CD4-positive, alpha-beta memory T cell (primary cell): Measurements from ENCODE around the gene SC5D. TPM values are rescaled to one million over a fixed set of nuclear protein-coding genes. Genes with fewer than 3 reads are reported as not detected.

ENCODE experiments used
- CTCF ChIA-PET: fragments of 350-600 bp; sonication (Branson Sonifier 250); formaldehyde crosslinking; loops from one replicate; lab custom pipeline; 2021; ENCODE audit warnings: inconsistent platforms; ENCODE audit not compliant: partially characterized antibody; lab: Charles Lee
- POLR2A ChIA-PET: fragments of 350-600 bp; sonication (Branson Sonifier 250); formaldehyde crosslinking; loops from one replicate; lab custom pipeline; 2021; ENCODE audit not compliant: partially characterized antibody; lab: Charles Lee
- DNase-seq, 5 donors: peaks; one replicate each; pipeline versions ENCODE4 v3.0.0 to v3.0.0-alpha.2; 2020 to 2022; ENCODE audit warnings: mixed read lengths in 1 of 5
- H3K27ac ChIP-seq: one replicate; pipeline ENCODE4 v1.7.0; 2013; ENCODE audit warnings: low read depth, low read length
- H3K27me3 ChIP-seq: 2 replicates; pipeline ENCODE4 v1.7.0; 2013; ENCODE audit warnings: mild to moderate bottlenecking, low read length, moderate library complexity; ENCODE audit not compliant: insufficient read depth
- H3K36me3 ChIP-seq: 2 replicates; pipeline ENCODE4 v1.7.0; 2013; ENCODE audit warnings: mild to moderate bottlenecking, low read length, moderate library complexity; ENCODE audit not compliant: insufficient read depth
- H3K4me1 ChIP-seq: 2 replicates; pipeline ENCODE4 v1.7.0; 2013; ENCODE audit warnings: mild to moderate bottlenecking, low read length, moderate library complexity; ENCODE audit not compliant: insufficient read depth
- H3K4me3 ChIP-seq, 2 donors: one replicate each; pipeline ENCODE4 v1.7.0; 2013; ENCODE audit warnings: low read length in 2 of 2, mild to moderate bottlenecking in 1 of 2
- H3K9me3 ChIP-seq, 2 donors: one replicate each; pipeline ENCODE4 v1.7.0; 2013; ENCODE audit warnings: low read length in 2 of 2, control low read depth in 1 of 2; ENCODE audit not compliant: control insufficient read depth in 1 of 2
- H3K27ac Mint-ChIP-seq, 7 donors: one replicate each; pipeline ENCODE4 v1.8.0; 2020 to 2021; ENCODE audit warnings: mixed read lengths in 7 of 7, mild to moderate bottlenecking in 6 of 7, inconsistent platforms in 3 of 7, moderate library complexity in 3 of 7
- H3K27me3 Mint-ChIP-seq, 2 donors: one replicate each; pipeline ENCODE4 v1.8.0; 2020 to 2021; ENCODE audit warnings: mixed read lengths in 2 of 2
- H3K36me3 Mint-ChIP-seq, 2 donors: one replicate each; pipeline ENCODE4 v1.8.0; 2020 to 2021; ENCODE audit warnings: mixed read lengths in 2 of 2, inconsistent platforms in 1 of 2, mild to moderate bottlenecking in 1 of 2
- H3K4me1 Mint-ChIP-seq, 4 donors: one replicate each; pipeline ENCODE4 v1.8.0; 2020 to 2021; ENCODE audit warnings: mixed read lengths in 4 of 4, mild to moderate bottlenecking in 1 of 4
- H3K4me3 Mint-ChIP-seq, 8 donors: one replicate each; pipeline ENCODE4 v1.8.0; 2020 to 2021; ENCODE audit warnings: mixed read lengths in 8 of 8, mild to moderate bottlenecking in 7 of 8, moderate library complexity in 6 of 8, inconsistent platforms in 3 of 8
- H3K9me3 Mint-ChIP-seq, 8 donors: one replicate each; pipeline ENCODE4 v1.8.0; 2020 to 2021; ENCODE audit warnings: mixed read lengths in 8 of 8, mild to moderate bottlenecking in 5 of 8, inconsistent platforms in 3 of 8, moderate library complexity in 1 of 8
- intact Hi-C: fragments of 100-400 bp; cut with micrococcal nuclease; formaldehyde crosslinking; loops from one replicate; pipeline ENCODE4 v1.15.1; 2023
- polyA plus RNA-seq, 2 donors: library from polyadenylated mRNA; unstranded; fragments of 300-500 nt; fragmentation: Illumina TruSeq; gene quantifications; one replicate each; pipeline ENCODE4 v1.2.3, GENCODE V29; 2021
- total RNA-seq, 2 experiments: library from RNA; stranded (reverse); gene quantifications; one replicate each; pipeline ENCODE4 v1.2.3, GENCODE V29; 2021

SC5D gene
- total and polyA plus RNA-seq, 4 experiments from 2014 or later: 8.2 to 28.7 (median 22.0) TPM

DNA sequence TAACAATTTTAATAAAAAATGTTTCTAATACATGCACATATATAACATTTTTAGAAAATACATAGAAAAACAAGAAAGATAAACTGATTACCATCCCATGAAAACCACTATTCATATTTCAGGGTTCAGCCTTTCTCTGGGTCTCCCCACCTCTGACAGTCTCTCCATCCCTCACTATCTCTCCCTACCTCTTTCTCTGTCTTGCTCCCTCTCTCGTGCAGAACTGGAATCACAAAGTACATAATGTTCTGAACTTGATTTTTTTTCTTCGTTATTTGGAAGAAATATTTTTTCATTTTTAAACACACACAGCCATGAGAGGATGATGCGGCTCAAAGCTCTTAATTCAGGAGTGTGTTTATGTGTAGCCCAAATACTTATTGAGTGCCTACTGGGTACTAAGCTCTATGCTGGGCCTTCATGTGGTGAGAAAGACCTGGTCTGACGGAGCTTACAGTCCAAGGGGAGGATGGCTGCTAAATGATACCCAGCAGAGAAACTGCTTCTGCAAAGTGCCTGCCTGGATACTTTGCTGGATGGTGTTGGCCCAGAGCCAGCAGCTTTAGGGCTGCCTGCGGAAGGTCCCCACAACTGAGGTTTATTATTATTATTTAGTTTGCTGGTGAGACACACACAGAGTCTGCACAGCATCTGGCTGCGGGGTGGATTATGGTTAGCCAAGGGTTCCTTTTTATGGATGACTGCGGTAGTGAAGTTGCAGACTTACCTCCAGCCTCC, 42.6 kb downstream of the SC5D start:
- ChIA-PET CTCF (interaction anchor here (1.8 kb wide), 1 partner anchor 10 kb away, joined by 7 read pairs; no protein-coding TSS in a partner anchor), POLR2A (interaction anchor here (1.4 to 2.0 kb wide), 2 partner anchors 115 to 116 kb away, joined by 5 to 7 read pairs; no protein-coding TSS in a partner anchor)
- no peak overlapping the region for H3K4me3 Mint-ChIP-seq
- peaks cover 0 to 2% of the 10 kb centered on the region in 2 donors for H3K27me3 Mint-ChIP-seq
- Histone ChIP-seq H3K36me3 (no peaks in the 10 kb centered on the region), H3K4me1 (no peaks in the 10 kb centered on the region), H3K9me3 (no peaks in the 10 kb centered on the region), H3K4me3 (no peak overlapping the region), H3K27me3 (no peaks in the 10 kb centered on the region), H3K27ac (no peak overlapping the region)
- no peaks in the 10 kb centered on the region for H3K9me3 Mint-ChIP-seq
- H3K4me1 Mint-ChIP-seq: peaks cover 9 to 15% (median 13%) of the 10 kb centered on the region in 4 donors
- no peak overlapping the region for H3K27ac Mint-ChIP-seq
- H3K36me3 Mint-ChIP-seq: no peaks in the 10 kb centered on the region
- intact Hi-C loops: no loop called here
- no peak for DNase-seq

DNA sequence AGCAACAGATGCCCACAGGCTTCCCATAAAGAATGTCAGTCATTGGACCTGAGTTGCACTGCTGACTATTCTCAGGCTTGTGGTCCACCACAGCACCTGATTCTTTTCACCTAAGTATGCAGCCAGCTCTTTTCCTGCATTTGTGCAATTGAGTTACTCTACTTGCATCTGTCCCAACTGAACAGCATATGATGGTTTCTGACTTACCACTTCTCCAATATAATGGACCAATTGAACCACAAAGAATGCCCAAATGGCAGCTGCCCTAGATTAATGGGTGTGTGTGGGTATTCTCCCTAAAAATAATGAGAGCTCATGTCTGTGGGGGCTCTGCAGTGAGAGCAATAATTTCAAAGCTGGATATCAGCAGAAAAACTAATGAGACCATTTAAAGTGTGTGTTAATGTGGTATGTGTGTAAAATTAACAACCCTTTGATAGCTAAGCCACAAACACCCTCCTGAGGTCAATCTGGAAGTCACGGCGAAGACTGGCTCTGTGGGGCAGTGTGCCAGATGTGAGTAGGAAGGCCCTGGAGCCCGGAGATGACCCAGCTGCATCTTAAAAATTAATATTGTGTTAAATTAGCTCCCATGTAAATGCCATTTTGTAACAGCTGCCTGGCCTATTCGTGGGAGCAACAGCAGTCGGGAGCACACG, 43.8 kb downstream of the SC5D start:
- ChIA-PET CTCF (interaction anchor here (1.5 to 2.8 kb wide), 4 partner anchors 9 to 115 kb away, joined by 3 to 8 read pairs (median 6); no protein-coding TSS in a partner anchor), POLR2A (interaction anchor here (0.6 to 2.0 kb wide), 2 partner anchors 114 to 125 kb away, joined by 5 to 7 read pairs; no protein-coding TSS in a partner anchor)
- no peaks in the 10 kb centered on the region for H3K9me3 Mint-ChIP-seq
- H3K4me3 Mint-ChIP-seq: peak overlapping the region in 1 of 8 donors; percentile 24
- peaks cover 9 to 16% (median 12%) of the 10 kb centered on the region in 4 donors for H3K4me1 Mint-ChIP-seq
- DNase-seq: no peak
- H3K27ac ChIP-seq: no peak overlapping the region
- H3K36me3 ChIP-seq: no peaks in the 10 kb centered on the region
- H3K4me1 ChIP-seq: no peaks in the 10 kb centered on the region
- peaks cover 0 to 2% of the 10 kb centered on the region in 2 donors for H3K27me3 Mint-ChIP-seq
- H3K36me3 Mint-ChIP-seq: no peaks in the 10 kb centered on the region
- intact Hi-C loops: no loop called here
- H3K27me3 ChIP-seq: no peaks in the 10 kb centered on the region
- peak overlapping the region in 2 of 7 donors; percentile 9 to 33 for H3K27ac Mint-ChIP-seq
- H3K4me3 ChIP-seq: no peak overlapping the region
- no peaks in the 10 kb centered on the region for H3K9me3 ChIP-seq

- no peaks in the 10 kb centered on the region for H3K27me3 ChIP-seq
- Mint-ChIP-seq H3K27ac (peak overlapping the region in 3 of 7 donors; percentile 9 to 49 (median 24)), H3K27me3 (peaks cover 0 to 2% of the 10 kb centered on the region in 2 donors), H3K4me3 (peak overlapping the region in 1 of 8 donors; percentile 24), H3K36me3 (no peaks in the 10 kb centered on the region), H3K9me3 (no peaks in the 10 kb centered on the region), H3K4me1 (peaks cover 9 to 20% (median 15%) of the 10 kb centered on the region in 4 donors)
- no peaks in the 10 kb centered on the region for H3K36me3 ChIP-seq
- H3K27ac ChIP-seq: no peak overlapping the region
- no peak overlapping the region for H3K4me3 ChIP-seq
- intact Hi-C loops: no loop called here
- DNase-seq: no peak
- H3K9me3 ChIP-seq: no peaks in the 10 kb centered on the region
- ChIA-PET POLR2A (interaction anchor here (2.0 kb wide), 1 partner anchor 113 kb away, joined by 7 read pairs; no protein-coding TSS in a partner anchor), CTCF (interaction anchor here (1.5 to 2.8 kb wide), 3 partner anchors 9 to 114 kb away, joined by 3 to 8 read pairs (median 6); no protein-coding TSS in a partner anchor)
- H3K4me1 ChIP-seq: no peaks in the 10 kb centered on the region
Observed at GRCh38 chr11:121337078-121337477, 44.5 kb downstream of the SC5D start.

- H3K4me3 ChIP-seq: no peak overlapping the region
- H3K27me3 ChIP-seq: no peaks in the 10 kb centered on the region
- ChIA-PET CTCF (interaction anchor here (2.5 to 2.8 kb wide), 2 partner anchors 10 to 13 kb away, joined by 6 to 8 read pairs; no protein-coding TSS in a partner anchor), POLR2A (no interaction called here)
- Mint-ChIP-seq H3K4me1 (peaks cover 9 to 20% (median 15%) of the 10 kb centered on the region in 4 donors), H3K9me3 (no peaks in the 10 kb centered on the region), H3K4me3 (no peak overlapping the region), H3K27ac (no peak overlapping the region), H3K27me3 (no peaks in the 10 kb centered on the region), H3K36me3 (no peaks in the 10 kb centered on the region)
- no peaks in the 10 kb centered on the region for H3K9me3 ChIP-seq
- no peaks in the 10 kb centered on the region for H3K36me3 ChIP-seq
- no peak for DNase-seq
- intact Hi-C loops: no loop called here
- H3K27ac ChIP-seq: no peak overlapping the region
- no peaks in the 10 kb centered on the region for H3K4me1 ChIP-seq
Observed at GRCh38 chr11:121337740-121338272, 45.2 kb downstream of the SC5D start.

GRCh38 chr11:121338536-121338935, 46.0 kb downstream of the SC5D start:
- Histone ChIP-seq H3K27me3 (no peaks in the 10 kb centered on the region), H3K4me3 (no peak overlapping the region), H3K36me3 (no peaks in the 10 kb centered on the region), H3K9me3 (no peaks in the 10 kb centered on the region), H3K27ac (no peak overlapping the region), H3K4me1 (no peaks in the 10 kb centered on the region)
- H3K27me3 Mint-ChIP-seq: no peaks in the 10 kb centered on the region
- H3K4me1 Mint-ChIP-seq: peaks cover 9 to 20% (median 15%) of the 10 kb centered on the region in 4 donors
- intact Hi-C loops: no loop called here
- POLR2A ChIA-PET: no interaction called here
- no peak overlapping the region for H3K4me3 Mint-ChIP-seq
- no peaks in the 10 kb centered on the region for H3K9me3 Mint-ChIP-seq
- CTCF ChIA-PET: interaction anchor here (2.8 kb wide), 1 partner anchor 13 kb away, joined by 8 read pairs; no protein-coding TSS in a partner anchor
- H3K36me3 Mint-ChIP-seq: no peaks in the 10 kb centered on the region
- DNase-seq: no peak
- peak overlapping the region in 1 of 7 donors; percentile 10 for H3K27ac Mint-ChIP-seq

DNA sequence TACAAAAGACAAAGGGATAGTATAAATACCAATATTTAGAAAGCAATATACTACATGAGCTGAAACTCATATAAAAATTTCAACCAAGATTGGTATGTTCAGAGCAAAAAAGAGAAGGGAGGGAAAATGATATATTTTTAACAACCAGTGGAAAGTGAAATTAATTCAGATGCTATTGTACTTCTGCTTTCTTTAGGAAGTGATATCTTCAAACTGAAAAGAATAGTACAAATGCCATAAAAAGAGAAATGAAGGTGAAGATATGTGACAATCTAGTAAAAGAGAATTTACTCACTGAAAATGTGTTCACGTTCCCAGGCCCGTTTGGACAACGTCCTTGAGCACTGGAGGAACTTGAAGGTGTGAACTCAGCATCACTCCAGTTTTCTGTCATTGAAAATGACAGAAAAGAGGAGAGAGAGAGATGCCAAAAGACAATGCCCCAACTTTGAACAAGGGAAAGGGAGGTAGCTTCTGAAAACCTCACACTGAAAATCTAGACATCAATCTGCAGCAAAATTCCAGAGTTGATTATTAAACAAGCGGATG, 47.5 kb downstream of the SC5D start:
- Mint-ChIP-seq H3K36me3 (no peaks in the 10 kb centered on the region), H3K4me1 (peaks cover 9 to 20% (median 9%) of the 10 kb centered on the region in 4 donors), H3K27ac (no peak overlapping the region), H3K4me3 (no peak overlapping the region), H3K9me3 (no peaks in the 10 kb centered on the region), H3K27me3 (no peaks in the 10 kb centered on the region)
- no peak overlapping the region for H3K4me3 ChIP-seq
- intact Hi-C loops: no loop called here
- H3K9me3 ChIP-seq: no peaks in the 10 kb centered on the region
- CTCF ChIA-PET: no interaction called here
- no peaks in the 10 kb centered on the region for H3K36me3 ChIP-seq
- no peak for DNase-seq
- no peaks in the 10 kb centered on the region for H3K4me1 ChIP-seq
- POLR2A ChIA-PET: interaction anchor here (1.0 kb wide), 1 partner anchor 12 kb away, joined by 3 read pairs; no protein-coding TSS in a partner anchor
- H3K27ac ChIP-seq: no peak overlapping the region
- H3K27me3 ChIP-seq: no peaks in the 10 kb centered on the region
